GDM1 (cell line): ENCODE data around the gene HSPE1.
"Not testable (repeated sequence)": the region's sequence is repeated elsewhere in the genome, so short reads cannot be mapped to it uniquely, and the experiment has no call there.

Experiments used
- DNase-seq: peaks from one replicate; lab custom pipeline; 2025; lab: John Stamatoyannopoulos, UW

The HSPE1 gene

GRCh38 chr2:197499594-197500502 is at the start of gene HSPE1, which contains the start of gene HSPD1:
TSS of gene HSPE1 (plus strand) at chr2:197500379. CDS start at chr2:197500437, 58 bp downstream.
TSS of gene HSPD1 (minus strand) at chr2:197499840. CDS start at chr2:197498848, 992 bp downstream.
- DNase-seq: peak; percentile 98

GRCh38 chr2:197450465-197450864 is 49.7 kb upstream of the HSPE1 start:
- DNase-seq: no peak

- not testable (repeated sequence) for DNase-seq
Measured at GRCh38 chr2:197450935-197451358, 49.2 kb upstream of the HSPE1 start.

GRCh38 chr2:197452754-197453122 is 47.4 kb upstream of the HSPE1 start:
- DNase-seq: no peak

- DNase-seq: peak; percentile 99
Measured at GRCh38 chr2:197453123-197453913, 46.9 kb upstream of the HSPE1 start, which contains the start of gene COQ10B. TSS of gene COQ10B (plus strand) at chr2:197453552. CDS start at chr2:197453561, 9 bp downstream.

- no peak for DNase-seq
Measured at GRCh38 chr2:197453914-197454398, 46.2 kb upstream of the HSPE1 start.

- DNase-seq: no peak
Measured at GRCh38 chr2:197454923-197455322, 45.3 kb upstream of the HSPE1 start.

GRCh38 chr2:197455428-197455827 is 44.8 kb upstream of the HSPE1 start:
- DNase-seq: no peak

GRCh38 chr2:197460649-197461048 is 39.5 kb upstream of the HSPE1 start:
- DNase-seq: no peak

GRCh38 chr2:197461057-197461456 is 39.1 kb upstream of the HSPE1 start:
- no peak for DNase-seq

- DNase-seq: no peak
Measured at GRCh38 chr2:197464175-197464574, 36.0 kb upstream of the HSPE1 start.

- no peak for DNase-seq
Measured at GRCh38 chr2:197472166-197472565, 28.0 kb upstream of the HSPE1 start.

GRCh38 chr2:197477797-197478196 is 22.4 kb upstream of the HSPE1 start:
- no peak for DNase-seq

GRCh38 chr2:197480165-197481036 is 19.8 kb upstream of the HSPE1 start:
- no peak for DNase-seq

GRCh38 chr2:197484248-197484647 is 15.9 kb upstream of the HSPE1 start:
- DNase-seq: not testable (repeated sequence)

- DNase-seq: no peak
Measured at GRCh38 chr2:197486175-197486574, 14.0 kb upstream of the HSPE1 start.

GRCh38 chr2:197487385-197487784 is 12.8 kb upstream of the HSPE1 start:
- DNase-seq: no peak

- DNase-seq: no peak
Measured at GRCh38 chr2:197495433-197496134, 4.6 kb upstream of the HSPE1 start.

GRCh38 chr2:197496695-197497094 is 3.5 kb upstream of the HSPE1 start:
- DNase-seq: no peak

GRCh38 chr2:197497326-197497725 is 2.9 kb upstream of the HSPE1 start:
- no peak for DNase-seq
